ENCODE results near the gene METTL24. TPM values are rescaled to one million over a fixed set of nuclear protein-coding genes. Genes with fewer than 3 reads are reported as not detected.
A peak's percentile ranks its signal among the peaks of the same experiment; 100 is the strongest.

The METTL24 gene
- total RNA-seq, 1 donor from 2014 or later = 1.6 TPM

- ATAC-seq (no peak), DNase-seq (no peak)
- intact Hi-C loops (cut with micrococcal nuclease) = no loop called here
These were observed 16.2 kb downstream of the METTL24 start for GRCh38 chr6:110341663-110342596.

DNA sequence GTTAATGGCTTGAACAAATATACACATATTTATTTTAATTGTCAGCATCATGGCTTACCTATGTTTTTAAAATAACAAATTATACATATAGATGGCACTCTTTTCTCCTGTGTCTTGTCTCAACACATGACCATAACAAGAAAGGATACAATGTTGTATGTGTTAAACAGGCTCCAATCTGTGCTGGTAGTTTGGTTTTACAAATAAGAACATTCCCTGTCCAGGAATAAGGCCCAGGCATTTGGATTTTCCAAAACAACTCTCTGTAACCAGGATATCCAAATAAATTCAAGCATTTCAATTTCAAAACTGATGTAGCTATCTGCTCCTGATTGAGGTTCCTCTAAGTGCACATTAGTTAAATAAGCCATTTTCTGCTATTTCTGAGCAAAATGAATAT, 17.1 kb downstream of the METTL24 start:
- intact Hi-C loops (cut with micrococcal nuclease) = no loop called here
- DNase-seq (no peak), ATAC-seq (no peak)

GRCh38 chr6:110340392-110340965, 17.7 kb downstream of the METTL24 start:
- intact Hi-C loops (cut with micrococcal nuclease) = no loop called here
- no peak for ATAC-seq
- DNase-seq = no peak

- intact Hi-C loops (cut with micrococcal nuclease) = no loop called here
- ATAC-seq (no peak), DNase-seq (no peak)
These were observed 19.2 kb downstream of the METTL24 start for GRCh38 chr6:110338820-110339470.

DNA sequence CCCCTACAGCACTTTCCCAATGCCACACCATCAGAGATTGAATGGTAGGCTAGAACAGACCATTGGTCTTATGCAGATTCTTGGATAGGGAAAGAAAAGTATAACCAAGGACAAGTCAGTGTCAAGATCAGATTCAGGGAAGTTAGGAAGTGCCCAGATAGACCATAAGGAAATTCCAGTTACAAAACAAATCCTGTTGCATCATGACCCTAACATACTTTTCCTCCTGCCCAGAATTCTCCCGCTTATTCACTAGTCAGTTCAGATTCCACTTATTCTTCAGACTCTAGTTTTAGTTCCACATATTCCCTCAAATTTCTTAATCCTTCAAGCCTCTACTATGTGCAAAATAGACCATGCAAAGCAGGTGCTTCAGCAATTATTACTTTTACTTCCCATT, 20.7 kb downstream of the METTL24 start:
- ATAC-seq (no peak), DNase-seq (no peak)
- intact Hi-C loops (cut with micrococcal nuclease) = no loop called here

DNA sequence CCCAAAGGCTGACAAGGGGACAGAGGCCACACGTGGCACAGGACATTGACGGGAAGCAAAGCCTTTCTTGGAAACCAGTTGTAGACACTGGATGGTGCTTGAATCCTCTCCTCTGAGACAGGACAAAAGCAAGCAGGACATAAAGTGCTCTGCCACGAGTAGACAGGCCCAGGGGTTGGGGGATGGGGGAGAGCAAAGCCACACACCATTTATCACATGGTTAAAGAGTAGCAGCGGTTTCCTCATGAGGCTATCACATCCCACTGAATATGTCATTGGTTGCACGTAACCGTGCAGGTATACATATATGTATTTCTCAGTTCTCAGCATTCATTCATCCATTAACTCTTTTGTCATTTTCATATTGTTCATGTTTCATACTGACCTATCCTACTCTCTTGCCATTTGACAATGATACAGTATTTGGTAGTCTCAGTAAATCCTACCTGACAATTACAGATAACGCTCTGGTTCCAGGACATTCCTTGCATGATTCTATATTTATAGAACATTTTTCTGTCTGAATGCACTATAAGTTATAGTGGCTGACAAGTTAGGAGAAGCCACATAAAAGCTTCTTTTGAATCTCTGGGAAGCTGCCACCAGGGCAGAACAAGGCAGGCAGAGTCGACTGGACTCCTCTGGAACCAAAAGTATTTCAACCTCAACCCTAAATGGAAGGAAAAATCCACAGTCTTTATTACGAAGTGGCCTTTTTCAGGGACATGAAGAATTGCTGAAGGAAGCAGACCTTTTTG, 23.5 kb downstream of the METTL24 start:
- DNase-seq = no peak
- intact Hi-C loops (cut with micrococcal nuclease) = no loop called here
- ATAC-seq = no peak

DNA sequence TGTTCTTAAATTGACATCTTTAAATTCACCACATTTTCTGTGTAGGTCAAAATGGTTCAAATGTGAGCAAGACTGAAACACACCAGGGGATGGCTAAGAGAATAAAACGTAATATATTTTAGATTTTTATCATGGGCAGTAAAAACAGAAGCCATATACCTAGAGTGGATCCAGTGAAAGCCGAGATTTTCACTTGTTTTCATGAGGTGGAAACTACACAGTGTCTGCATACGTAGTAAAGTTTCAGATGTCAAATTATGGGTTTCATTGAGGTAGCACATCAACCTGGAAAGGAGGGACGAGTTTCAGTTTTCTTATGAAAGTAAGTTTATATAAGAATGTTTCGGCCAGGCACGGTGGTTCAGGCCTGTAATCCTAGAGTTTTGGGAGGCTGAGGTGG, 25.9 kb downstream of the METTL24 start:
- DNase-seq (no peak), ATAC-seq (no peak)
- intact Hi-C loops (cut with micrococcal nuclease) = no loop called here

DNA sequence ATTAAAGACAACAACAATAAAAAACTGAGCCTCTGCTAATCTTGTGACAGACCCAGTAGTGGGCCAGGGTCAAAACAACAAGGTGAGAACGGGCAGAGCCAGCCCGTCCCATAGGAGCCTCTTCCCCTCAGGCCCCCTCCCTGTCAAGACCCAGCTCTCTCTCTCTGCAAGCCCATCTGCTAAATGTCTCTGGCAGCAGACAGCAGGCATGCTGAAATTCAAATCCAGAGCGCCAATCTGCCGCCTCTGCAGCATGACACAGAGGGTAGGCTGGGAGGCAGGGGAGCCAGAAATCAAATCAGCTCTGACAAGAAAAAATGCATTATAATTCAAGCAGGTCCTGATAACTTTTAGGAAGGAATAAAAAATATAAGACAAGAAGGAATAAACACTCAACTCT, 26.3 kb downstream of the METTL24 start:
- intact Hi-C loops (cut with micrococcal nuclease) = no loop called here
- peak; percentile 79 for ATAC-seq

DNA sequence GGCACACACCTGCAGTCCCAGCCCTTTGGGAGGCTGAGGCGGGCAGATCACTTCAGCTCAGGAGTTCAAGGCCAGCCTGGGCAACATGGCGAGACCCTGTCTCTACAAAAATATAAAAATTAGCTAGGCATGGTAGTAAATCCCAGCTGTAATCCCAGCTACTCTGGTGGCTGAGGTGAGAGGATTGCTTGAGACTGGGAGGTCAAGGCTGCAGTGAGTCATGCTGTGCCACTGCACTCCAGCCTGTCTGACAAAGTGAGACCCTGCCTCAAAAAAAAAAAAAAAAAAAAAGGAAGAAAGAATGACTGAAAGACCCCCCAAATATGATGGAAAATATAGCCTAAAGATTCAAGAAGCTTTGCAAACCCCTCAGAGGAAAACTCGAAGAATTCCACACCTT, 26.8 kb downstream of the METTL24 start:
- intact Hi-C loops (cut with micrococcal nuclease) = no loop called here
- ATAC-seq (no peak), DNase-seq (no peak)

More for the DNA sequence above, 26.3 kb downstream of the METTL24 start:
- DNase-seq = no peak

DNA sequence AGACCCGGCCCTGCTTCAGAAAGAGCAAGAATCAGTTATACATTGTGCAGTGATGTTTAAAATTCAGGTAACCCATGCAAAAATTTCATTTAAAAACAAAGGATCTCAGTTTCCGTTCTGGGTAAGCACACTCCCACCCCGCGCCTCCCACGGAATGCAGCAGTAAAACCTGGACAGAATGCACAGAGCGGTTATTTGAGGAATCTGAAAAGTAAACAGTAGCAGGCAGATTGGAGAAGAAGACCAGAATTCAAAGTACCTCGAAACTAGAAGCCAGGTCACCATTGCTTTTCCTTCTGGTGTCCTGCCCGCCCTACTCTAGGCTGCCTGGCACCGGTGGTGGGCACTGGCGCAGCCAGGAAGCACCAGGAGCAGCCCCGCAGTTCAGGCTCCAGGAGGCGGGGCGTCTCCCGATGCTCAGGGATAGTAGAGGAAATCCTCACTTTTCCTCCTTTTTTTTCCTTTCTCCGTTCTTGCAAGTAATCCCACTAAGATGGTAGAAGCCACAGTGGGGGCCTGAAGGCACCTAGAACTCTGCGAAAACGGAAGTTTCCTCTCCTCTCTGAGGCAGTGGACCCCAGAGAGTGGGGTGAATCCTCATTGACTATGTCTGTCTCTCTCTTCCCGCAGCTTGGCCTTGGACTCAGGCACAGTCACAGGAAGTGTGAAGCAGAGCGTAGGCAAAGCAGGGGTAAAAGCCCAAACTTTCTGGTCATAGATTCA, 28.3 kb downstream of the METTL24 start:
- DNase-seq (no peak), ATAC-seq (no peak)
- intact Hi-C loops (cut with micrococcal nuclease) = no loop called here

GRCh38 chr6:110329348-110329713, 28.8 kb downstream of the METTL24 start:
- no peak for ATAC-seq
- intact Hi-C loops (cut with micrococcal nuclease) = no loop called here

DNA sequence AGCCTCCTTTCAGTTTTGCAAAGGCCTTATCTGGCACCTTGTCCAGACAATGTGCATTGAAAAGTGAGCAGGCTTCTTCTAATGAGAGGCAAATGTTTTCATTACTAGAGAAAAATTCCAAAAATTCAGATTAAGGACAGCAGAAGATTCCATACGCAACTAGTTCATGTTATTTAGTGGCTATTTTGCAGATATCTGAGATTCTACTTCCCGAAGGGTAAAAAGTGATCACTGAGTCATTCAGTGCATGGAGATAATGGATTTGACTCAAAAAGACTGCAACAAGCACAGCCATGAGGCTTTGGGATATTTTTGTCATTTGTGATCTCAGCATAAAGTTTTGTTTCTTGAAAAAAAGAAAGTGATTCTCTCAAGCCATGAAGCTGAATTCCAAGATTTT, 29.9 kb downstream of the METTL24 start:
- no peak for ATAC-seq
- no peak for DNase-seq
- intact Hi-C loops (cut with micrococcal nuclease) = no loop called here

More at GRCh38 chr6:110329348-110329713, 28.8 kb downstream of the METTL24 start:
- DNase-seq = no peak

- no peak for DNase-seq
- intact Hi-C loops (cut with micrococcal nuclease) = no loop called here
- no peak for ATAC-seq
These were observed 30.8 kb downstream of the METTL24 start for GRCh38 chr6:110327391-110327790.

DNA sequence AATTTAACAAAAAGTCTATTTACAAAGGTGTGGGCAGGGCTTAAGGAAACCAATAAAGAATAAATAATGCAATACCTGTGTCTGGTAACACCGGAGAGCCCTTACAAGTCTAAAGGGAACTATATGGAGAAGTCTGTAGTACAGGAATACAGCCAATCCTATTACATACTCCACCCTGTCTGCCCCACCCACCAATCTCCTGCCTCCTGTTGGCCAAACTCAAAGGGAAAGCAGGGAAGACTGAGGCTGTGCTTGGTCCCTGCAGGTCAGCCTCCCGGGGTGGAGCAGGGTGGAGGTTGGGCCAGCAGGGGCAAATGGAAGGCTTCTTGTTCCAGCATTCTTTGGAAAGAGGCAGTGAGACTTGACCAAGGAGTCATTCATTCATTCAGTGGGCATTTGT, 31.5 kb downstream of the METTL24 start:
- ATAC-seq (no peak), DNase-seq (no peak)
- intact Hi-C loops (cut with micrococcal nuclease) = no loop called here

GRCh38 chr6:110326057-110326456, 32.1 kb downstream of the METTL24 start:
- no peak for ATAC-seq
- intact Hi-C loops (cut with micrococcal nuclease) = no loop called here

DNA sequence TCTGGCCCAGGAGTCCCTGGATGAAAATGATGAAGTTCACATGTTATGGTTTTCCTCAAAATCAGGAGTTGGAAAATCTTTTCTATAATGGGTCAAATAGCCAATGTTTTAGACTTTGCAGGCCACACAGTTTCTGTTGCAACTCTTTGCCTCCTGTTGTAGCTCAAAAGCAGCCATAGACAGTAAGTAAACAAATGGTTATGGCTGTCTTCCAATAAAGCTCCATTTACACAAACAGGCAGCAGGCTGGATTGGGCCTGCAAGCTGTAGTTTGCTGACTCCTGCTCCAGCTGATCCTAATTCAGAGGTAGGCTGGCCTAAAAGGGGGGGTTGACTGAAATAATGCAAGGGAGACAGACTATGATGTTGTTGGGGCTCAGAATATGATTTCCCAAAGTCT, 33.0 kb downstream of the METTL24 start:
- intact Hi-C loops (cut with micrococcal nuclease) = no loop called here
- DNase-seq = no peak
- peak; percentile 40 for ATAC-seq

More at GRCh38 chr6:110326057-110326456, 32.1 kb downstream of the METTL24 start:
- DNase-seq = no peak

GRCh38 chr6:110324548-110324947, 33.6 kb downstream of the METTL24 start:
- no peak for ATAC-seq
- no peak for DNase-seq
- intact Hi-C loops (cut with micrococcal nuclease) = no loop called here

DNA sequence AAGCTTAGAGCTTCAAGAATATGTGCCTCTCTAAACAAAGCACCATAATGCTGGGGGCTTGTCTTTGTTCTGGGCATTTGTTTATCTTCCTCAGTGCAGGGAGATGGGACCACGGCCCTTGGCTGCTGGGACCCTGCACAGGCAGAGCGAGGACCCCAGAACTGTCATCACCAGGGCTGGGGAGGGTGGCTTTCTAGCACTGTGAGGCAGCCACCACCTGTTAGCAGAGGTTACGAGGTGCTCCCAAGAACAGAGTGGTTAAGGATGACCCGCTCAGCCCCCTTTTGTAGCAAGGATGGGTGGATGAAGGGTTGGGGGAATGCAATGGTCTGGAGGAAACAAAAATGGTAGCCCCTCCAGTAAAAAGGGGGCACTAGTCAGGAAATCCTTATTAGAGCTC, 34.9 kb downstream of the METTL24 start:
- DNase-seq (no peak), ATAC-seq (no peak)
- intact Hi-C loops (cut with micrococcal nuclease) = no loop called here

- no peak for ATAC-seq
- intact Hi-C loops (cut with micrococcal nuclease) = no loop called here
- DNase-seq = no peak
These were observed 35.3 kb downstream of the METTL24 start for GRCh38 chr6:110322874-110323242.

Measured in left ventricle myocardium superior (tissue), 1 donor.